Amygdala (tissue), 56 donors: ENCODE results near the gene PANK2.
A peak's percentile ranks its signal among the peaks of the same experiment; 100 is the strongest.
"Not testable (repeated sequence)": the region's sequence is repeated elsewhere in the genome, so short reads cannot be mapped to it uniquely, and the experiment has no call there.

Experiments
- DNase-seq, 56 donors: peaks; one replicate each; lab custom pipeline; 2025; lab: John Stamatoyannopoulos, UW

Gene PANK2

GRCh38 chr20:3900187-3900604 lies 11.0 kb downstream of the PANK2 start:
- no peak for DNase-seq

- DNase-seq, result no peak
These were observed 12.0 kb downstream of the PANK2 start for GRCh38 chr20:3901028-3901705.

GRCh38 chr20:3901706-3902440 lies 12.7 kb downstream of the PANK2 start:
- no peak for DNase-seq

GRCh38 chr20:3902446-3902845 lies 13.3 kb downstream of the PANK2 start:
- DNase-seq, result no peak

- DNase-seq, result no peak
These were observed 15.0 kb downstream of the PANK2 start for GRCh38 chr20:3904224-3904623.

GRCh38 chr20:3904857-3905256 lies 15.7 kb downstream of the PANK2 start:
- DNase-seq, result no peak

GRCh38 chr20:3906744-3907721 lies 17.8 kb downstream of the PANK2 start:
- DNase-seq, result not testable (repeated sequence)

- peak in 12 of 56 donors; percentile 23 to 53 (median 36) for DNase-seq
These were observed 19.5 kb downstream of the PANK2 start for GRCh38 chr20:3908667-3909066.

GRCh38 chr20:3909952-3910366 lies 20.8 kb downstream of the PANK2 start:
- DNase-seq, result no peak

- DNase-seq, result no peak
These were observed 21.7 kb downstream of the PANK2 start for GRCh38 chr20:3910853-3911252.

GRCh38 chr20:3911956-3912355 lies 22.8 kb downstream of the PANK2 start:
- no peak for DNase-seq

- no peak for DNase-seq
These were observed 25.3 kb downstream of the PANK2 start for GRCh38 chr20:3914446-3914845.

- no peak for DNase-seq
These were observed 26.5 kb downstream of the PANK2 start for GRCh38 chr20:3915691-3916090.

- DNase-seq, result no peak
These were observed 27.2 kb downstream of the PANK2 start for GRCh38 chr20:3916364-3916763.

- DNase-seq, result no peak
These were observed 30.2 kb downstream of the PANK2 start for GRCh38 chr20:3919352-3919751.

- DNase-seq, result no peak
These were observed 33.2 kb downstream of the PANK2 start for GRCh38 chr20:3922223-3922982.

GRCh38 chr20:3922983-3923339 lies 33.8 kb downstream of the PANK2 start:
- DNase-seq, result no peak

GRCh38 chr20:3923818-3924217 lies 34.6 kb downstream of the PANK2 start:
- DNase-seq, result peak in 11 of 56 donors; percentile 24 to 70 (median 44)

- DNase-seq, result peak in 8 of 56 donors; percentile 13 to 58 (median 34)
These were observed 35.3 kb downstream of the PANK2 start for GRCh38 chr20:3924304-3925112.
